AML-193 (cell line): ENCODE data around the gene THEMIS.
"Not testable (repeated sequence)": the region's sequence is repeated elsewhere in the genome, so short reads cannot be mapped to it uniquely, and the experiment has no call there.

Experiments used
- DNase-seq, 2 experiments: peaks; one replicate each; lab custom pipeline; 2025; lab: John Stamatoyannopoulos, UW

The THEMIS gene

GRCh38 chr6:127718694-127719093 lies 182.2 kb downstream of the THEMIS start:
- no peak for DNase-seq

GRCh38 chr6:127717384-127717783 lies 183.5 kb downstream of the THEMIS start:
- DNase-seq, result no peak

- DNase-seq, result no peak
Observed at GRCh38 chr6:127716465-127716864, 184.4 kb downstream of the THEMIS start.

GRCh38 chr6:127710668-127711067 lies 190.2 kb downstream of the THEMIS start:
- DNase-seq, result no peak

- DNase-seq, result no peak
Observed at GRCh38 chr6:127706216-127706615, 194.6 kb downstream of the THEMIS start.

- DNase-seq, result no peak
Observed at GRCh38 chr6:127695108-127695507, 205.8 kb downstream of the THEMIS start.

- DNase-seq, result no peak
Observed at GRCh38 chr6:127691146-127691545, 209.7 kb downstream of the THEMIS start.

- no peak for DNase-seq
Observed at GRCh38 chr6:127690588-127690987, 210.3 kb downstream of the THEMIS start.

GRCh38 chr6:127690092-127690491 lies 210.8 kb downstream of the THEMIS start:
- DNase-seq, result peak; percentile 3 to 6

- DNase-seq, result not testable (repeated sequence)
Observed at GRCh38 chr6:127687490-127687889, 213.4 kb downstream of the THEMIS start.

GRCh38 chr6:127686084-127686483 lies 214.8 kb downstream of the THEMIS start:
- no peak for DNase-seq

- DNase-seq, result no peak
Observed at GRCh38 chr6:127684501-127684900, 216.4 kb downstream of the THEMIS start.
